H9 (cell line): Measurements from ENCODE around the gene KIF26B. TPM values are rescaled to one million over a fixed set of nuclear protein-coding genes. Genes with fewer than 3 reads are reported as not detected.

Experiments used
- DNase-seq: peaks from one replicate; pipeline ENCODE4 v3.0.0-alpha.2; 2017
- H2AFZ ChIP-seq: one replicate; pipeline ENCODE4 v1.6.1; 2013; ENCODE audit warnings: mild to moderate bottlenecking, low read length, control low read depth, moderate library complexity
- H2AK5ac ChIP-seq: 2 replicates; pipeline ENCODE4 v1.6.1; 2013; ENCODE audit warnings: low read length, control low read depth, mixed read lengths; ENCODE audit not compliant: insufficient read length
- H2BK120ac ChIP-seq: one replicate; pipeline ENCODE4 v1.6.1; 2013; ENCODE audit warnings: low read depth, mild to moderate bottlenecking, low read length, control low read depth, inconsistent platforms; ENCODE audit not compliant: poor library complexity, severe bottlenecking
- H2BK12ac ChIP-seq: 2 replicates; pipeline ENCODE4 v1.6.1; 2013; ENCODE audit warnings: low read length, control low read depth, mixed read lengths, low read depth; ENCODE audit not compliant: insufficient read length
- H2BK15ac ChIP-seq: 2 replicates; pipeline ENCODE4 v1.6.1; 2013; ENCODE audit warnings: low read depth, low read length, control low read depth
- H2BK20ac ChIP-seq: one replicate; pipeline ENCODE4 v1.6.1; 2013; ENCODE audit warnings: low read depth, mild to moderate bottlenecking, low read length, control low read depth, inconsistent platforms; ENCODE audit not compliant: poor library complexity, severe bottlenecking
- H2BK5ac ChIP-seq: 2 replicates; pipeline ENCODE4 v1.6.1; 2013; ENCODE audit warnings: low read length, control low read depth, mixed read lengths; ENCODE audit not compliant: insufficient read length
- H3K14ac ChIP-seq: 2 replicates; pipeline ENCODE4 v1.6.1; 2013; ENCODE audit warnings: low read length, control low read depth; ENCODE audit not compliant: insufficient read depth
- H3K18ac ChIP-seq: 2 replicates; pipeline ENCODE4 v1.6.1; 2013; ENCODE audit warnings: low read depth, mild to moderate bottlenecking, mixed read lengths, low read length, control low read depth; ENCODE audit not compliant: insufficient read length
- H3K23ac ChIP-seq: 2 replicates; pipeline ENCODE4 v1.6.1; 2013; ENCODE audit warnings: low read length, control low read depth, mixed read lengths, low read depth; ENCODE audit not compliant: insufficient read length
- H3K23me2 ChIP-seq: 2 replicates; pipeline ENCODE4 v1.6.1; 2013; ENCODE audit warnings: low read depth, mild to moderate bottlenecking, mixed read lengths, low read length, control low read depth; ENCODE audit not compliant: insufficient read length, poor library complexity, severe bottlenecking
- H3K27ac ChIP-seq: 2 replicates; pipeline ENCODE4 v1.5.1; 2013; ENCODE audit warnings: low read length, control low read depth, mixed read lengths, low read depth; ENCODE audit not compliant: insufficient read length
- H3K27me3 ChIP-seq: 2 replicates; pipeline ENCODE4 v1.6.1; 2013; ENCODE audit warnings: low read length, control low read depth, inconsistent platforms; ENCODE audit not compliant: insufficient read depth
- H3K4ac ChIP-seq: 2 replicates; pipeline ENCODE4 v1.6.1; 2013; ENCODE audit warnings: low read depth, mild to moderate bottlenecking, control low read depth, inconsistent platforms, low read length, moderate library complexity
- H3K4me1 ChIP-seq: 2 replicates; pipeline ENCODE4 v1.6.1; 2013; ENCODE audit warnings: low read length, control low read depth, inconsistent platforms; ENCODE audit not compliant: insufficient read depth
- H3K4me2 ChIP-seq: 2 replicates; pipeline ENCODE4 v1.6.1; 2013; ENCODE audit warnings: low read length, control low read depth, mixed read lengths; ENCODE audit not compliant: insufficient read length, insufficient read depth
- H3K56ac ChIP-seq: 2 replicates; pipeline ENCODE4 v1.6.1; 2013; ENCODE audit warnings: low read depth, mild to moderate bottlenecking, mixed read lengths, low read length, control low read depth; ENCODE audit not compliant: insufficient read length
- H3K79me1 ChIP-seq: 2 replicates; pipeline ENCODE4 v1.6.1; 2013; ENCODE audit warnings: low read depth, mild to moderate bottlenecking, moderate library complexity, low read length, control low read depth, inconsistent platforms; ENCODE audit not compliant: insufficient read depth, poor library complexity, severe bottlenecking
- H3K79me2 ChIP-seq: 2 replicates; pipeline ENCODE4 v1.6.1; 2013; ENCODE audit warnings: low read length, control low read depth, inconsistent platforms; ENCODE audit not compliant: insufficient read depth
- H3K9ac ChIP-seq: 2 replicates; pipeline ENCODE4 v1.6.1; 2013; ENCODE audit warnings: low read length, control low read depth, mixed read lengths; ENCODE audit not compliant: insufficient read length; ENCODE audit errors: extremely low read depth
- H3K9me3 ChIP-seq: one replicate; pipeline ENCODE4 v1.6.1; 2013; ENCODE audit warnings: low read depth, low read length, inconsistent platforms; ENCODE audit not compliant: control insufficient read depth
- H3T11ph ChIP-seq: one replicate; pipeline ENCODE4 v1.6.1; 2013; ENCODE audit warnings: mild to moderate bottlenecking, low read length, control low read depth, inconsistent platforms
- H4K20me1 ChIP-seq: one replicate; pipeline ENCODE4 v1.6.1; 2013; ENCODE audit not compliant: control insufficient read depth, insufficient read length, insufficient read depth
- H4K5ac ChIP-seq: 2 replicates; pipeline ENCODE4 v1.6.1; 2013; ENCODE audit warnings: low read depth, mild to moderate bottlenecking, mixed read lengths, low read length, control low read depth; ENCODE audit not compliant: insufficient read length
- H4K8ac ChIP-seq: replicated peaks from 2 replicates; pipeline ENCODE4 v1.6.1; 2013; ENCODE audit warnings: low read length, control low read depth, mixed read lengths, low read depth; ENCODE audit not compliant: insufficient read length
- H4K91ac ChIP-seq: 2 replicates; pipeline ENCODE4 v1.6.1; 2013; ENCODE audit warnings: low read depth, mild to moderate bottlenecking, moderate library complexity, mixed read lengths, low read length, control low read depth; ENCODE audit not compliant: insufficient read length
- H3K27ac Mint-ChIP-seq, 3 experiments: 2 replicates in 2 of 3; 3 replicates in 1 of 3; pipeline ENCODE4 v1.8.0; 2020 to 2021; ENCODE audit warnings: mixed read lengths in 3 of 3, mild to moderate bottlenecking in 1 of 3, moderate library complexity in 1 of 3
- H3K27me3 Mint-ChIP-seq: 2 replicates; pipeline ENCODE4 v1.8.0; 2021; ENCODE audit warnings: low read depth, mild to moderate bottlenecking, moderate library complexity, mixed read lengths
- H3K36me3 Mint-ChIP-seq, 3 experiments: 2 replicates in 2 of 3; 3 replicates in 1 of 3; pipeline ENCODE4 v1.8.0; 2020 to 2021; ENCODE audit warnings: low read depth in 3 of 3, mixed read lengths in 3 of 3; ENCODE audit not compliant: insufficient read depth in 1 of 3
- H3K4me1 Mint-ChIP-seq, 2 experiments: 2 replicates each; pipeline ENCODE4 v1.8.0; 2020; ENCODE audit warnings: mixed read lengths in 2 of 2
- H3K4me3 Mint-ChIP-seq, 2 experiments: 2 replicates in 1 of 2; 3 replicates in 1 of 2; pipeline ENCODE4 v1.8.0; 2020 to 2021; ENCODE audit warnings: mild to moderate bottlenecking in 2 of 2, mixed read lengths in 2 of 2, moderate library complexity in 1 of 2
- H3K9me3 Mint-ChIP-seq, 2 experiments: 2 replicates in 1 of 2; 3 replicates in 1 of 2; pipeline ENCODE4 v1.8.0; 2020; ENCODE audit warnings: mild to moderate bottlenecking in 2 of 2, mixed read lengths in 2 of 2, moderate library complexity in 1 of 2
- WGBS: extraction: QIAGEN DNeasy Blood & Tissue Kit; methylation state at CpG from one replicate; pipeline ENCODE4 v1.1.7; 2013; ENCODE audit warnings: missing lambda C conversion rate, low lambda C conversion rate, mixed read lengths; ENCODE audit not compliant: insufficient read length; ENCODE audit errors: extremely low coverage; 5-methylcytosine and 5-hydroxymethylcytosine counted together
- total RNA-seq: library from RNA; stranded (reverse); gene quantifications from 2 replicates; pipeline ENCODE4 v1.2.1, GENCODE V29; 2021
- TF ChIP-seq, protein P1 (sequence below): fragments of 200-600 bp; sonication (generic); conservative IDR thresholded peaks from 3 replicates; pipeline ENCODE4 v1.8.0; 2021; ENCODE audit warnings: antibody characterized with exemption, mild to moderate bottlenecking

Gene KIF26B
- total RNA-seq, 1 experiment from 2014 or later, result 0.13 TPM

DNA sequence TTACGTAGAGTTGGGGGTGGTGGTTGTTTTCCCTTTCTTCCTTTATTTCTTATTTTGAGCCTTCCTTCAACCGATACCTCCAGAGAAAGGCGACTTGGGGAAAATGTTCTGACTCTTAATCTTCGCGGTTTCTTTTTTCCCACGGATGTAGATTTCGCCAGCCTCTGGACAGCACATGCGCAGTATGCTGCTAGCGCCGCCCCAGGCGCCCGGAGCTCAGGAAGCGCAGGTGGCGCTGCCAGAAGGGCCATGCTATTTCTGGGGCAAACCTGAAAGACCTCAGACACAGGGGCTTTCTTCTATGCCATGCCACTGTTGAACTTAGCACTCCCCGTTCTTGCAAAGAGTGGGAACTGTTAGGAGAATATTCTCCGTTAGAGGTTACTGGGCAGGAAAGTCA is 392.1 kb downstream of the KIF26B start:
- no peak overlapping the region for H3K18ac ChIP-seq
- H2BK20ac ChIP-seq, result no peak overlapping the region
- no peak overlapping the region for H3K9ac ChIP-seq
- H3K36me3 Mint-ChIP-seq, result no peaks in the 10 kb centered on the region
- peaks cover 1% of the 10 kb centered on the region; the same call in 1 of the 2 replicates for H3K27me3 Mint-ChIP-seq
- no peak overlapping the region for H4K91ac ChIP-seq
- H3K27me3 ChIP-seq, result no peaks in the 10 kb centered on the region
- no peak overlapping the region for H3K27ac Mint-ChIP-seq
- no peaks in the 10 kb centered on the region for H3K23me2 ChIP-seq
- no peak overlapping the region for H3K56ac ChIP-seq
- H4K20me1 ChIP-seq, result no peaks in the 10 kb centered on the region
- no peak for DNase-seq
- no peak overlapping the region for H4K5ac ChIP-seq
- no peak overlapping the region for H3K4me2 ChIP-seq
- H3K14ac ChIP-seq, result no peak overlapping the region
- H2BK15ac ChIP-seq, result no peak overlapping the region
- H2BK12ac ChIP-seq, result no peak overlapping the region
- H2AFZ ChIP-seq, result no peak overlapping the region
- H3K79me2 ChIP-seq, result no peaks in the 10 kb centered on the region
- H3K79me1 ChIP-seq, result no peaks in the 10 kb centered on the region
- H2AK5ac ChIP-seq, result no peak overlapping the region
- H3K4ac ChIP-seq, result no peak overlapping the region
- TF ChIP-seq, protein P1, sequence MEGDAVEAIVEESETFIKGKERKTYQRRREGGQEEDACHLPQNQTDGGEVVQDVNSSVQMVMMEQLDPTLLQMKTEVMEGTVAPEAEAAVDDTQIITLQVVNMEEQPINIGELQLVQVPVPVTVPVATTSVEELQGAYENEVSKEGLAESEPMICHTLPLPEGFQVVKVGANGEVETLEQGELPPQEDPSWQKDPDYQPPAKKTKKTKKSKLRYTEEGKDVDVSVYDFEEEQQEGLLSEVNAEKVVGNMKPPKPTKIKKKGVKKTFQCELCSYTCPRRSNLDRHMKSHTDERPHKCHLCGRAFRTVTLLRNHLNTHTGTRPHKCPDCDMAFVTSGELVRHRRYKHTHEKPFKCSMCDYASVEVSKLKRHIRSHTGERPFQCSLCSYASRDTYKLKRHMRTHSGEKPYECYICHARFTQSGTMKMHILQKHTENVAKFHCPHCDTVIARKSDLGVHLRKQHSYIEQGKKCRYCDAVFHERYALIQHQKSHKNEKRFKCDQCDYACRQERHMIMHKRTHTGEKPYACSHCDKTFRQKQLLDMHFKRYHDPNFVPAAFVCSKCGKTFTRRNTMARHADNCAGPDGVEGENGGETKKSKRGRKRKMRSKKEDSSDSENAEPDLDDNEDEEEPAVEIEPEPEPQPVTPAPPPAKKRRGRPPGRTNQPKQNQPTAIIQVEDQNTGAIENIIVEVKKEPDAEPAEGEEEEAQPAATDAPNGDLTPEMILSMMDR, result no peak
- peaks cover 0 to under 1% of the 10 kb centered on the region in 2 experiments; a peak in 1 of 5 replicates for H3K9me3 Mint-ChIP-seq
- WGBS, result no CpG with 5 or more reads among the region's 16 CpGs
- H4K8ac ChIP-seq, result no peak overlapping the region
- H3K4me1 Mint-ChIP-seq, result peaks cover 14 to 18% of the 10 kb centered on the region in 2 experiments
- H3K4me3 Mint-ChIP-seq, result no peak overlapping the region
- no peaks in the 10 kb centered on the region; the same call in 1 of the 2 replicates for H3K4me1 ChIP-seq
- no peak overlapping the region for H2BK5ac ChIP-seq
- no peak overlapping the region for H2BK120ac ChIP-seq
- H3K27ac ChIP-seq, result no peak overlapping the region
- no peak overlapping the region for H3T11ph ChIP-seq
- H3K23ac ChIP-seq, result no peak overlapping the region
- no peaks in the 10 kb centered on the region for H3K9me3 ChIP-seq
